Glutamatergic neuron (in vitro differentiated cells): ENCODE measurements around the gene SYNPR. TPM values are rescaled to one million over a fixed set of nuclear protein-coding genes. Genes with fewer than 3 reads are reported as not detected.

ENCODE experiments used
- DNase-seq: peaks from one replicate; pipeline ENCODE4 v3.0.0; 2022
- H3K27ac Mint-ChIP-seq: one replicate; pipeline ENCODE4 v1.8.0; 2020; ENCODE audit warnings: mild to moderate bottlenecking, mixed read lengths, inconsistent platforms; ENCODE audit not compliant: unreplicated experiment
- H3K27me3 Mint-ChIP-seq: one replicate; pipeline ENCODE4 v1.8.0; 2020; ENCODE audit warnings: mild to moderate bottlenecking, moderate library complexity, mixed read lengths, inconsistent platforms; ENCODE audit not compliant: unreplicated experiment
- H3K36me3 Mint-ChIP-seq: one replicate; pipeline ENCODE4 v1.8.0; 2020; ENCODE audit warnings: mild to moderate bottlenecking, mixed read lengths, inconsistent platforms; ENCODE audit not compliant: unreplicated experiment
- H3K4me1 Mint-ChIP-seq: one replicate; pipeline ENCODE4 v1.8.0; 2020; ENCODE audit warnings: mild to moderate bottlenecking, low read depth, mixed read lengths, inconsistent platforms; ENCODE audit not compliant: unreplicated experiment
- H3K4me3 Mint-ChIP-seq: one replicate; pipeline ENCODE4 v1.8.0; 2020; ENCODE audit warnings: mild to moderate bottlenecking, mixed read lengths, inconsistent platforms; ENCODE audit not compliant: unreplicated experiment
- H3K9me3 Mint-ChIP-seq: one replicate; pipeline ENCODE4 v1.8.0; 2020; ENCODE audit warnings: mild to moderate bottlenecking, moderate library complexity, mixed read lengths, inconsistent platforms; ENCODE audit not compliant: unreplicated experiment
- CTCF ChIP-seq: fragments of 200-600 bp; sonication (generic); IDR thresholded peaks from one replicate; pipeline ENCODE4 v1.5.0; 2021; ENCODE audit not compliant: partially characterized antibody, unreplicated experiment
- total RNA-seq: library from RNA; stranded (reverse); fragmentation: NEBNext Ultra II Directional; extraction: Animal tissue kit (Norgen Biotek cat#: 25700); gene quantifications from one replicate; pipeline ENCODE4 v1.2.1, GENCODE V29; 2021; ENCODE audit not compliant: unreplicated experiment

Gene SYNPR
- total RNA-seq, 1 donor from 2014 or later, result 6.1 TPM

DNA sequence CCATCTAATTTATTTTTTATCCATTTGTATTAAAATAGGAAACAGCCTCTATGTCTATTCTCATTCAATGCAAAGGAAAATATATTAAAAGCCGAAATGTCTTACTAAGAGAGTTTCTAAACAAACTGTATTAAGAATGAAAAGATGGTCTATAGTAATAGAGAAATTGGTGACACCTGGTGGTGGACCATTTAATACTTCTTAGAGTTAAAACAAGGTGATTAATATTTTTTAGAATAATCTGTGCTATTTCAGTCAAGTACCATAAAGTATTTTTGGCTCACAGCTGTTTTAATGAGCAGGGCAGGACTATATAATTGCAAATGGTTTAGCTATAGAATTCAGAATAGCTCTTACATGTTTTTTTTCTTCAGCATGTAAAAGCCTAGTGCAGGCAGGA is 55.7 kb downstream of the SYNPR start:
- peak; percentile 28 for TF ChIP-seq CTCF
- Mint-ChIP-seq H3K36me3 (no peaks in the 10 kb centered on the region), H3K4me1 (no peaks in the 10 kb centered on the region), H3K27ac (no peak overlapping the region), H3K4me3 (no peak overlapping the region), H3K9me3 (no peaks in the 10 kb centered on the region), H3K27me3 (no peaks in the 10 kb centered on the region)
- DNase-seq, result no peak

DNA sequence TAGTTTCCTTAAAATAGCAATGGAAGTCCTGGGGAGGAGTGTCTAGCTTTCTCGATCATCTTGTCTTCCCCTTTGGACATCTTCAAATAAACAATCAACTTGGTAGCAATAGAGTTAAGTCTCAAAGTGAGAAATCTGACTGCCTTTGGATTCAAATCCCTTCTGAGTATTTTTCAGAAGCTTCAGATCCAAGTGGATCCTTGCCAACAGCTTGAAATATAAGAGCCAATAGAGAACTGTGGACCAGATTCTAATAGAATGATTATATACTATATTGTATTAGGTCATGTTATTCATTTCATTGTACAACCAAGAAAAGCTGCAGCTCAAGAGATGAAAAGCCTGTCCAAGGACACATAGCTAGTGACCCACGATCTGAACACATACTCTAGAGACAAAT is 60.2 kb downstream of the SYNPR start:
- Mint-ChIP-seq H3K4me3 (no peak overlapping the region), H3K4me1 (no peaks in the 10 kb centered on the region), H3K27ac (no peak overlapping the region), H3K27me3 (no peaks in the 10 kb centered on the region), H3K36me3 (no peaks in the 10 kb centered on the region), H3K9me3 (no peaks in the 10 kb centered on the region)
- TF ChIP-seq CTCF, result no peak
- no peak for DNase-seq

- TF ChIP-seq CTCF, result no peak
- DNase-seq, result peak; percentile 26
- Mint-ChIP-seq H3K36me3 (no peaks in the 10 kb centered on the region), H3K9me3 (no peaks in the 10 kb centered on the region), H3K4me1 (peaks cover 10% of the 10 kb centered on the region), H3K27ac (peak overlapping the region; percentile 76), H3K4me3 (no peak overlapping the region), H3K27me3 (no peaks in the 10 kb centered on the region)
Observed at GRCh38 chr3:63343674-63344073, 65.6 kb downstream of the SYNPR start.

DNA sequence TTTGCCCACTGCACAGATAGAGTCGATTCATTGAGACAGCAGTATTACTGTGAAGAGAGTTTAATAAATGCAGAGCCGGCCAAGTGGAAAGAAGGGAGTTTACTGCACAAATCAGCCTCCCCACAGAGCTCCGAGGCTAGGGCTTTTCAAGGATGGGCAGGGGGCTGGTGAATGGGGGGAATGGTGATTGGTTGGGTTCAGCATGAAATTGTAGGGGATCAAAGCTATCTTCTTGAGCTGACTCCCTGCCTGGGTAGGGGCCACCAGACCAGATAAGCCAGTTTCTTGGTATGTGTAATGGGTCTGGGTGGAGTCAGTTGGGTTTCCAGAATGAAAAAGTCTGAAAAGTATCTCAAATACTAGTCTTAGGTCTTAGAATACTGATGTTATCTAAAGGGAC is 66.6 kb downstream of the SYNPR start:
- H3K4me3 Mint-ChIP-seq, result no peak overlapping the region
- no peaks in the 10 kb centered on the region for H3K27me3 Mint-ChIP-seq
- H3K36me3 Mint-ChIP-seq, result no peaks in the 10 kb centered on the region
- TF ChIP-seq CTCF, result no peak
- no peaks in the 10 kb centered on the region for H3K9me3 Mint-ChIP-seq
- DNase-seq, result no peak
- H3K27ac Mint-ChIP-seq, result no peak overlapping the region
- peaks cover 10% of the 10 kb centered on the region for H3K4me1 Mint-ChIP-seq

DNA sequence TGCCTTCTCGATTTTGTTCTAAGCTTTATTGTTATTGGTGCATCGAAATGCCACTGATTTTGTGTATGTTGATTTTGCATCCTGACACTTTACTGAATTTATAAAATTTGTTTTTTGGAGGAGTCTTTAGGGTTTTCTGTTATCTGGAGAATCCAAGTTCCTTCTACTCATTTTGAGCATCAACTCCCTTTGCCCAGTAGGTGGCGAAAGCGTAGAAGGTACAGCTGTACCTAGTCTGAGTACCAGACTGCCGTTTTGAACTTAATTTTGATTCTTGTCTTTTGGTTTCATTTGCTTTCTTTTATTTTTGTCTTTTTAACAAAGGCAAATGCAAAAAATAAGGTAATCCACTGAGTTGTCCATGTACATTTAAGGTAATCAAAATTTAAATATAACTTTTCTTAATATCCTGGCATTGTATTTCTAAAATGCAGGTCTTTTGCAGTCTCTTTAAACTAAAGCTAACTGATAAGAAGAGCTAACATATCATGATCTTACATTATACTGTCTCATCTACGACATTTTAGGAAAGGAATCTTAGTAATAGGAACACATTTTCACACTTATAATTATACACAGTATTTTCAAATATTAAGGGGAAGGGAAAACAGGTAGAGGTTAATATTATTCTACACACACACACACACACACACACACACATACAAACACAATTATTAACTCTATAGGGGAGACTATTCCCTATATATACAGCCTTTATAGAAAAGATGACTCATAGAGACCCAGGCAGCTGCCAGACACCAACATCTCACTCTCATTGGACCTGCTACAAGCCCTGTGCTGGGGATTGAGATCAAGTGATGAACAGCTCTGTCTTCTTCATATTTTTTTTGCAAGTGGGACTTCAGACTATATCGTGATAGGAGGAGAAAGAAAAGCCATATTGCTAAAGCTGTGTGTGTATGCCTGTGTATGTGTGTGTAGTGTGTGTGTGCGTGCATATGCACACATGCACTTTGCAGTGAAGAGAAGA is 71.8 kb downstream of the SYNPR start:
- Mint-ChIP-seq H3K36me3 (no peaks in the 10 kb centered on the region), H3K9me3 (peaks cover 2% of the 10 kb centered on the region), H3K4me3 (no peak overlapping the region), H3K4me1 (no peaks in the 10 kb centered on the region), H3K27me3 (no peaks in the 10 kb centered on the region), H3K27ac (no peak overlapping the region)
- peak; percentile 69 for DNase-seq
- TF ChIP-seq CTCF, result peak; percentile 84
